Sciatic nerve (tissue), 1 donor: ENCODE measurements around the gene GPSM1. TPM values are rescaled to one million over a fixed set of nuclear protein-coding genes. Genes with fewer than 3 reads are reported as not detected.

Experiments used
- total RNA-seq: library from RNA; stranded (reverse); fragmentation: NEBNext Ultra II Directional; extraction: Animal tissue kit (Norgen Biotek cat#: 25700); gene quantifications from one replicate; pipeline ENCODE4 v1.2.1, GENCODE V29; 2021
- donor health status: DM: no; HTN: no; CAD: no.

Gene GPSM1
- total RNA-seq, 1 donor from 2014 or later, result 43.7 TPM

Other genes with a start within 250 kb of the GPSM1 start
- gene NACC2, start 232.2 kb upstream of the GPSM1 start, total RNA-seq, result 56.8 TPM
- gene TMEM250, start 208.7 kb upstream of the GPSM1 start, total RNA-seq, result 23.0 TPM
- not detected for gene LHX3, start 122.4 kb upstream of the GPSM1 start, total RNA-seq
- 7.5 TPM for gene QSOX2, start 81.7 kb upstream of the GPSM1 start, total RNA-seq
- gene CCDC187, start 23.4 kb upstream of the GPSM1 start, total RNA-seq, result 0.13 TPM
- gene DNLZ, start 36.2 kb downstream of the GPSM1 start, total RNA-seq, result 24.6 TPM
- 4.0 TPM for gene CARD9, start 46.1 kb downstream of the GPSM1 start, total RNA-seq
- 9.9 TPM for gene SNAPC4, start 72.6 kb downstream of the GPSM1 start, total RNA-seq
- gene ENTR1, start 83.1 kb downstream of the GPSM1 start, total RNA-seq, result 39.7 TPM
- gene PMPCA, start 83.1 kb downstream of the GPSM1 start, total RNA-seq, result 38.9 TPM
- gene INPP5E, start 112.3 kb downstream of the GPSM1 start, total RNA-seq, result 18.0 TPM
- 52.2 TPM for gene SEC16A, start 155.5 kb downstream of the GPSM1 start, total RNA-seq
- gene NOTCH1, start 218.5 kb downstream of the GPSM1 start, total RNA-seq, result 84.2 TPM